ENCODE results near the gene UNK. TPM values are rescaled to one million over a fixed set of nuclear protein-coding genes. Genes with fewer than 3 reads are reported as not detected.

Gene UNK
- total RNA-seq, 4 donors from 2014 or later = 30.2 to 53.4 (median 36.2) TPM

DNA sequence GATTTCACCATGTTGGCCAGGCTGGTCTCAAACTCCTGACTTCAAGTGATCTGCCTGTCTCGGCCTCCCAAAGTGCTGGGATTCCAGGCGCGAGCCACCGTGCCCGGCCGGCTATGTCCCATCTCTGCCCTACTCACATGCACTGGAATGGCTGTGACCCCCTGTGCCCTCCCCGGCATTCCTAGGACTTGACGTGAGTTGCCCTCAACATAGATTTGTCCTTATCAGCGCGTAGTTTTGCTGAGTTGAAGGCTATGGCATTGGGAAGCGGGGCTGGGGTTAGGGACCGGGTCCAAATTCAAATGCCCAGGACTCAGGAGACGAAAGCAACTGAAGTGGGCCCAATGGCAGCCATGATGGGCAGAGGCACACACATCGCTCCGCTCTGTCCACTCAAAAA is 53.8 kb downstream of the UNK start:
- H3K27me3 ChIP-seq = no peaks in the 10 kb centered on the region
- peaks cover 0 to 86% (median 9%) of the 10 kb centered on the region in 3 donors for H3K36me3 ChIP-seq
- no peak for DNase-seq (ENCODE audit: low spot score in 2 of 2)
- H3K4me3 ChIP-seq = no peak overlapping the region
- TF ChIP-seq, protein P1, sequence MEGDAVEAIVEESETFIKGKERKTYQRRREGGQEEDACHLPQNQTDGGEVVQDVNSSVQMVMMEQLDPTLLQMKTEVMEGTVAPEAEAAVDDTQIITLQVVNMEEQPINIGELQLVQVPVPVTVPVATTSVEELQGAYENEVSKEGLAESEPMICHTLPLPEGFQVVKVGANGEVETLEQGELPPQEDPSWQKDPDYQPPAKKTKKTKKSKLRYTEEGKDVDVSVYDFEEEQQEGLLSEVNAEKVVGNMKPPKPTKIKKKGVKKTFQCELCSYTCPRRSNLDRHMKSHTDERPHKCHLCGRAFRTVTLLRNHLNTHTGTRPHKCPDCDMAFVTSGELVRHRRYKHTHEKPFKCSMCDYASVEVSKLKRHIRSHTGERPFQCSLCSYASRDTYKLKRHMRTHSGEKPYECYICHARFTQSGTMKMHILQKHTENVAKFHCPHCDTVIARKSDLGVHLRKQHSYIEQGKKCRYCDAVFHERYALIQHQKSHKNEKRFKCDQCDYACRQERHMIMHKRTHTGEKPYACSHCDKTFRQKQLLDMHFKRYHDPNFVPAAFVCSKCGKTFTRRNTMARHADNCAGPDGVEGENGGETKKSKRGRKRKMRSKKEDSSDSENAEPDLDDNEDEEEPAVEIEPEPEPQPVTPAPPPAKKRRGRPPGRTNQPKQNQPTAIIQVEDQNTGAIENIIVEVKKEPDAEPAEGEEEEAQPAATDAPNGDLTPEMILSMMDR (IDR thresholded peaks at IDR 0.05) = no peak
- TF ChIP-seq POLR2A (IDR thresholded peaks at IDR 0.05) (no peak), EP300 (IDR thresholded peaks at IDR 0.05) (no peak)
- 79 to 81% methylated on average over 15 of the region's 15 CpGs for whole genome bisulfite sequencing, 2 donors
- no peaks in the 10 kb centered on the region for H3K9me3 ChIP-seq
- H3K4me1 ChIP-seq = peaks cover 0 to 1% (median 0%) of the 10 kb centered on the region in 4 donors
- no peak overlapping the region for H3K27ac ChIP-seq

DNA sequence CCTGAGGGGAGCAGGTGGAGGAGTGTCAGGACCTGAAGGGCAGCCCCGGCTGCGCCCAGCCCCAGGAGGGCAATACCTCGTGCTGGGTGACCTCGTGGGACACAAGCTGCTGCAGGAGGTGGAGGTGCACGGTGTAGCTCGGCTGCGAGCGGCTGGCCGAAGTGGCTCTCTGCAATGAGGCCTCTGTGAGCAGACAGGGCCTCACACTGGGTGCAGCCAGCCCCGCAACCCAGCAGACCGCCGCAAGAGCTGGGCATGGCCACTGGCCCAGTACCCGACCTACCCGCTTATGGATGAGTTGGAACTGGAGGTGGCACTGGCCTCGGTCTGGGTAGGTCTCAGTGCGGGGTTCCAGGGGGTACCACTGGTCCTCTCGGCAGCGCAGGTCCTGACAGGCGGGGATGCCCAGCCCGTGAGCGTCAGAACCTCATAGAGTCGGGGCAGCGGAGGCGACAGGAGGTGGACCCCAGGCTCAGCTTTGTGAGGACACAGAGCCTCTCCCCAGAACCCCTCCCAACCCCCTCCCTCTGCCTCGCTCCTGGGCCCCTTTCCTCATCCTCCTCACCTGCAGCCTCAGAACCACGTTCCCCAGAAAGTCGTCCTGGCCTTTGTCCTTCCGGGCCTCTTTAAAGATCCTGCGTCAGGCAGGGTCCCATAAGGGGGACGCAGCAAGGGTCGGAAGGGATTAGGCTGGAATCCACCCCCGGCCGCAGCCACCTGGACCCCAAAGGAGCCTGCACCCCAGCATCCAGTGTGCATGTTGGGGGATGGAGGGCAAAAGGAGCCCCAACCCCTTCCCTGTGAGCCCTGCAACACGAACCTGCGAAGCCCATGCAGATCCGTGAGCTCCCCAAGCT is 55.6 kb downstream of the UNK start:
- no peak overlapping the region for H3K27ac ChIP-seq
- no peak for DNase-seq (ENCODE audit: low spot score in 2 of 2)
- H3K36me3 ChIP-seq = peaks cover 0 to 77% (median 0%) of the 10 kb centered on the region in 3 donors
- TF ChIP-seq, protein P1 (IDR thresholded peaks at IDR 0.05) = no peak
- no peak for TF ChIP-seq POLR2A (IDR thresholded peaks at IDR 0.05)
- no peak for TF ChIP-seq EP300 (IDR thresholded peaks at IDR 0.05)
- H3K4me1 ChIP-seq = peaks cover 0 to 11% (median 10%) of the 10 kb centered on the region in 4 donors
- 89 to 93% methylated on average over 31 to 34 of the region's 36 CpGs for WGBS, 2 donors
- H3K9me3 ChIP-seq = no peaks in the 10 kb centered on the region
- no peak overlapping the region for H3K4me3 ChIP-seq
- no peaks in the 10 kb centered on the region for H3K27me3 ChIP-seq

DNA sequence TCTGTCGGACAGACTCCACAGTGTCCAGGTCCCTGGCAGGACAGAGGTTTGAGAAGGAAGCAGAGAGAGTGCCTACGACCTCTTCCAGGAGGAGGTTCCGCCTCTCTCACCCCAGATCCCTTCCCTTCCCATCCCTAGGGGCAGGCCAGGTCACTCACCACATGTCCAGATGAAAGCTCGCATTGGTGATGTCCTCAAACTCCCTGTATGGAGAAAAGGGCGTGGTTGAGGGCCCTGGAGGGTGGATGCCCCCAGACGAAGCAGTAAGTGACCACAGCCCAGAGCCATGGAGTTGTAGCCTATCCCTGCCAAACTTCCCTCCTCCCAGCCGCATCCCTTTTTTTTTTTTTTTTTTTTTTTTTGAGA is 56.2 kb downstream of the UNK start:
- H3K4me3 ChIP-seq = no peak overlapping the region
- no peaks in the 10 kb centered on the region for H3K9me3 ChIP-seq
- H3K27ac ChIP-seq = no peak overlapping the region
- peaks cover 0 to 77% (median 0%) of the 10 kb centered on the region in 3 donors for H3K36me3 ChIP-seq
- no peak for DNase-seq (ENCODE audit: low spot score in 2 of 2)
- WGBS, 2 donors = 69 to 82% methylated on average over 7 of the region's 7 CpGs
- no peaks in the 10 kb centered on the region for H3K27me3 ChIP-seq
- H3K4me1 ChIP-seq = peaks cover 0 to 16% (median 16%) of the 10 kb centered on the region in 4 donors
- no peak for TF ChIP-seq EP300 (IDR thresholded peaks at IDR 0.05)
- TF ChIP-seq, protein P1 (IDR thresholded peaks at IDR 0.05) = no peak
- no peak for TF ChIP-seq POLR2A (IDR thresholded peaks at IDR 0.05)

DNA sequence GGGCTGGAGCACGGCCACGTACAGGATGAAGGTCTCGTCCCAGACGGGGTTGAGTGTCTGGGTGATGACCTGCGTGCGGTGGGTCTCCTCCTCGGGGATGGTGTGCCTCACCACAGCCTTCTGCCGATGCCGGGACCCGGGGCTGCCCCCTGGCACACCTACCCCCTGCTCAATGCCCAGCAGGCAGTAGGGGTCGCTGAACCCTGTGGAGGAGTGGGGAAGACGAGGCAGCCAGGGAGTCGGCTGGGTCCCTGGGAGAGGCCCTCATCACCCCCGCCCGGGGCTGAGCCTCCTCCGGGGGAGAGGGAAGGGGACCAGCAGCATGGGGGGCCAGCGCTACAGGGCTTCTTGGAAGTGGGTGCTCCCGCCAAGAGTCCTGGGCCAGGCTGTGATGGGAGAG is 57.8 kb downstream of the UNK start:
- 87% methylated on average over 18 of the region's 18 CpGs for WGBS, 2 donors
- Histone ChIP-seq H3K9me3 (no peaks in the 10 kb centered on the region), H3K4me3 (no peak overlapping the region), H3K4me1 (peaks cover 0 to 32% (median 19%) of the 10 kb centered on the region in 4 donors), H3K36me3 (peaks cover 0 to 81% (median 14%) of the 10 kb centered on the region in 3 donors), H3K27me3 (no peaks in the 10 kb centered on the region), H3K27ac (no peak overlapping the region)
- no peak for DNase-seq (ENCODE audit: low spot score in 2 of 2)
- no peak for TF ChIP-seq EP300 (IDR thresholded peaks at IDR 0.05)
- TF ChIP-seq, protein P1 (IDR thresholded peaks at IDR 0.05) = no peak
- TF ChIP-seq POLR2A (IDR thresholded peaks at IDR 0.05) = no peak

DNA sequence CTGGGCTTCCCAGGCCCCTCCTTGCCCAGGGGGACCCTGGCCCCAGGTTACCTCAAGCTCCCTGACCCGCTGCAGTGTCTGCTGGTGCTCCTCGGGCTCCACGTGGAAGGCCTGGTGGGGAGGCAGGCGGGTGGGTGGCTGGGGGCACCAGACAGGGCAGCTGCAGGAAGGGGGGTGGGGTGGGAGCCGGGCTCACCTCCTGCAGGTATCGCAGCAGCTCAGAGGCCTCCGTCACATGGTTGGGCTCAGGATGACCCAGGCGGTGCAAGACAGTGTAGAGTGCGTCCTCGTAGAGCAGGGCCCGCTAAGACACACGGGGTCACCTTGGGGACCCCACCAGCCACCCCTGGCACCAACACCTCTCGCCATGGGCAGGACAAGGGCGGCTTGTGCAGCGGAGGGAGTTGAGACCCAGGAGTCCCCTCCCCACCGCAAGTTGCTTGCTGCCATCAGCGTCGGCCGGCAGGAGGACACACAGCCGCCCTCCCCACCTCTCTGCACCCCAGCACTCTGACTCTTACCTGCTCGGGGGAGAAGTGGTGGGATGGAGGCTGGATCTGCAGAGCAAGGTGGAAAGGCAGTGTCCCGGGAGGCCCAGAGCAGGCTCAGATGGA is 58.5 kb downstream of the UNK start:
- peaks cover 0 to 81% (median 20%) of the 10 kb centered on the region in 3 donors for H3K36me3 ChIP-seq
- TF ChIP-seq EP300 (IDR thresholded peaks at IDR 0.05) (no peak), POLR2A (IDR thresholded peaks at IDR 0.05) (no peak)
- H3K9me3 ChIP-seq = no peaks in the 10 kb centered on the region
- H3K27me3 ChIP-seq = no peaks in the 10 kb centered on the region
- peaks cover 0 to 39% (median 19%) of the 10 kb centered on the region in 4 donors for H3K4me1 ChIP-seq
- H3K4me3 ChIP-seq = peak overlapping the region in 2 of 4 donors; percentile 32 to 36
- DNase-seq (ENCODE audit: low spot score in 2 of 2) = no peak
- 72 to 83% methylated on average over 11 to 18 of the region's 22 CpGs for WGBS, 2 donors
- peak overlapping the region in 1 of 4 donors; percentile 81 for H3K27ac ChIP-seq

Measured in tibial nerve (tissue), 4 donors.